ENCODE data around the gene CD93.

CD93 gene, protein sequence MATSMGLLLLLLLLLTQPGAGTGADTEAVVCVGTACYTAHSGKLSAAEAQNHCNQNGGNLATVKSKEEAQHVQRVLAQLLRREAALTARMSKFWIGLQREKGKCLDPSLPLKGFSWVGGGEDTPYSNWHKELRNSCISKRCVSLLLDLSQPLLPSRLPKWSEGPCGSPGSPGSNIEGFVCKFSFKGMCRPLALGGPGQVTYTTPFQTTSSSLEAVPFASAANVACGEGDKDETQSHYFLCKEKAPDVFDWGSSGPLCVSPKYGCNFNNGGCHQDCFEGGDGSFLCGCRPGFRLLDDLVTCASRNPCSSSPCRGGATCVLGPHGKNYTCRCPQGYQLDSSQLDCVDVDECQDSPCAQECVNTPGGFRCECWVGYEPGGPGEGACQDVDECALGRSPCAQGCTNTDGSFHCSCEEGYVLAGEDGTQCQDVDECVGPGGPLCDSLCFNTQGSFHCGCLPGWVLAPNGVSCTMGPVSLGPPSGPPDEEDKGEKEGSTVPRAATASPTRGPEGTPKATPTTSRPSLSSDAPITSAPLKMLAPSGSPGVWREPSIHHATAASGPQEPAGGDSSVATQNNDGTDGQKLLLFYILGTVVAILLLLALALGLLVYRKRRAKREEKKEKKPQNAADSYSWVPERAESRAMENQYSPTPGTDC

DNA sequence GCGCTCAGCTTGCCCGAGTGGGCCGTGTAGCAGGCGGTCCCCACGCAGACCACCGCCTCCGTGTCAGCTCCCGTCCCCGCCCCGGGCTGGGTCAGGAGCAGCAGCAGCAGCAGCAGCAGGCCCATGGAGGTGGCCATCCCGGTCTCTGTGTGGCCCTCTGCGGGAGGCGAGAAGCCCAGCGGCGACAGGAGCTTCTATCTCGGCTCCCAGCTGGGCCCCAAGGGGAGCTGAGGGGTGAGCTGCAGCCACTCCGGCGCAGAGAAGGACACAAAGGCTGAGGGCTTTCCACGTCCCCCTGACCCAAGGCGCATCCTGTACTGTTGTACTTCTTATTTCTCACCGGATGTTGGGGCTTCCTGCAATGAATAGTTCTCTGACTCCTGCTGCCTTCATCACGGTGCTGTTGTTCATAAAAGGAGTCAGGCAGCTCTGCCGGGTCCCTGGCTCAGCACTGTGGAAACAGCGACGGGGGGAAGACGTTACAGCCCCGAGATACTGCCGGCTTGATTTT is at the start of gene CD93:
CD93 (minus strand) TSS at position 269 of the 511 bp plus-strand sequence; CDS start at position 137, 132 bp downstream.
- no peak for DNase-seq (ENCODE audit: low read depth in 1 of 2, low spot score in 1 of 2)

DNA sequence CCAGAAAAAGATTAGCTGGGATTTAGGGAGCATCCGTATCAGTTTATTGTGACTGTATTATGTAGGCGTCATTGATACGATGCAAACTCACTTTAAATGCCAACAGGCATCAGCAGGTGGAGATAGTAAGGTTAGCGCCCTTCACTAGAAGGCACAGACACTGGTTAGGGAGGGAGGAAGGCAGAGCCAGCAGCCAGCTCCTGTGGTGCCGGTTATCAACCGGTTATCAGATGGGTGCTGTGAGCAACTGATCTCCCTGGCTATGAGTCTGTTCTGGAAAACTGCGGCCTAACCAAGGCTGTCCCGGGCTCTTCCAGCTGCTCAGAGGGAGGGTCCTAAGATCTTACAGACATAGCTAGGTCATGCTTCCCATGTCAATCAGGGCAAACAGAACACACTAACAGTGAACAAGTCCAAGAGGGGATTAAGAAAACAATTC is 47.5 kb upstream of the CD93 start:
- DNase-seq (ENCODE audit: low read depth in 1 of 2, low spot score in 1 of 2), result no peak

DNA sequence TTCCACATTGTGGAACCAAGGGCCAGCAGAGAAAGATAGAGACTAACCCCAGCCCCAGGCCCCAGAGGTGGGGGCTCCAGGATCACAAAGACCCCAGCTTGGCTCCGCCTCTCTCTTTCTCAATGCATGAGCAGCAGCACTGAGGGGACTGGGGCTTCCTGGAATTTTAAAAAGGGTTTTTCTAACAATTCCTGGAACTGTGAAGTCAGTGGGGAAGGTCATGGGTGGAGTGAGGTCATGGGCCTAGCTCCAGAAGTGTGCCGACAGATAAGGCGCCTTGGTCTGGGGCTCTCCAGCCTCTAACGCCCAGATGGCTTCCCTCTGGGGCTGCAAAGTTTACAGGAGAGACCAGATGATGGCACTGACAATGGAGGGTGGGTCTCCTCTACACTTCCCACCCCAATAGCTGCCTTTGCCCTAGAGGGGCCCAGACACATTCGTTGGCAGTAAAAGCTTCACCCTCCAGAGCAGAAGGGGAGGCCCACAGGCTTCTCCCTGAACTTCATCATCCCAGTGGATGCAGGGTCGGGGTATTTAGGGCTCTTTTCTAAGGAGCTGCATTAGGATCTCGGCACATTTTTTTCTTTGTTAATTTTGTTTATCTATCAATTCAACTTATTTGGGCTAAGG is 46.9 kb upstream of the CD93 start:
- DNase-seq (ENCODE audit: low read depth in 1 of 2, low spot score in 1 of 2), result no peak

DNA sequence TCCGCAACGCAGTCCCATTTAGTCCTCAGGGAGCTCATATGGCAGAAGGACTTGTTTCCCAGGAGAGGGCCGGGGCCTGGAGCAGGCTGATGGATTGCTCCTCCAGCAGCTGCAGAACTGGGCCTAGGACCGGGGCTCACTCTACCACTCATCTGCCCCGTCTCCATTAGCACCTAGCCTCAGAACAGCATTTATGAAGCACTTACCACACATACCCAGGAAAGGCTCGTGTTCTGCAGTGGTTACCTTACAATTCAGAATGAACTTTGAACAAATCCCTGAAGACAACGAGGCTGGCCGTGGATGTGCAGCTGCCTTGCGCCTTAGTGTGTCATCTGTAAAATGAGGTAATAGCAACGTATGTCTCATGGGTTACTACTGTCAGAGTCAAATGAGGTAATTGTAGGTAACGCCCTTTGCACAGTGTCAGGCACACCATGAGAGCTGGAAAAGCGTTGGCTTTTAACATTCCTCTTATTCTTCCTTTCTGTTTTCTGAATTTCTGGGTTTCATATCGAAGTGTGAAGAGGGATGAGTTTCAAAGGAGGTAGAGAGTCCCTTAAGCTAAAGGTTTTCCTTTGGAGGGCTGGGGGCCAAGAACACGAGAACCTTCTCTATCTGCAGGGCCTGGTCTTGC is 46.3 kb upstream of the CD93 start:
- no peak for DNase-seq (ENCODE audit: low read depth in 1 of 2, low spot score in 1 of 2)

DNA sequence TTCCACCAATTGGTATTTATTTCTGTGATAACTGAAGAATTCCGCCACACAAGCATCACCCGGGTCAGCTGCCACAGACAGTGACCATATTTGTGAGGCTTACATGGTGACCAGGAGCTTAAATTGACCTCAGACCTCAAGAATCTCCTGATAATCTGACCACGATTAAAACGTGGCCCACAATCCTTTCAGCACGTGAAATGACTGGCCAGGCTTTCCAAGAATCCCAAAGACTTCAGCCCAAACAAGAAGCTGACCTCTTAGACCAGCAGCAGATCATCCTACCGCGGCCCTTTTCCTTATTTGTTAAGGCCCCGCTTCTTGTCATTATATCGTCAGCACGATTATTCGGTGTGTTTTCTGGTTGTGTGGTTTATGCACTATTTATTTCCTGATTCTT is 45.6 kb upstream of the CD93 start:
- no peak for DNase-seq (ENCODE audit: low read depth in 1 of 2, low spot score in 1 of 2)

DNA sequence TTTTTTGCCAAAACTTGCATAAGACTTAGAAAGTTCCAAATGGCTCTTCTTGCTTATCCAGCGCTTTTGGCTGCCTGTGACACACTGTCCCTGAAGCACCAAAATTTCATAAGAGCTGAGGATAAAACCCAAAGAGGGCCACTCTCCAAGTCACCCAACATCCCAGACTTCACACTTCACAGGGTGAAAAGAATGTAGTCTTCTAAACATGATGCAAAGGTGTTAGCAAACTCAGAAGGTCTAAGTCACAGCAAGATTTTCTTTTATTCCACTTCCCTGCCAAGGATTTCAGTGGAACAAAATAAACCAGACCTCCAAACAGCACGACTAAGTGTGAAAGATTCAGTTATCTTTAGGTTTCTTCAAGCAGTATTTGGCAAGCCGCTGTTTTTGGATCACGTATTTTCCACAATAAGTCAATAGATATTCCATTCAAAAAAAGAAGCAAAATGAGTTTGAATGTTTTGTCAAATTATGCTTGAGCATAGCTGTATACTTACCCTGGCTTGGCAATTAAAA is 44.6 kb upstream of the CD93 start:
- DNase-seq (ENCODE audit: low read depth in 1 of 2, low spot score in 1 of 2), result no peak

DNA sequence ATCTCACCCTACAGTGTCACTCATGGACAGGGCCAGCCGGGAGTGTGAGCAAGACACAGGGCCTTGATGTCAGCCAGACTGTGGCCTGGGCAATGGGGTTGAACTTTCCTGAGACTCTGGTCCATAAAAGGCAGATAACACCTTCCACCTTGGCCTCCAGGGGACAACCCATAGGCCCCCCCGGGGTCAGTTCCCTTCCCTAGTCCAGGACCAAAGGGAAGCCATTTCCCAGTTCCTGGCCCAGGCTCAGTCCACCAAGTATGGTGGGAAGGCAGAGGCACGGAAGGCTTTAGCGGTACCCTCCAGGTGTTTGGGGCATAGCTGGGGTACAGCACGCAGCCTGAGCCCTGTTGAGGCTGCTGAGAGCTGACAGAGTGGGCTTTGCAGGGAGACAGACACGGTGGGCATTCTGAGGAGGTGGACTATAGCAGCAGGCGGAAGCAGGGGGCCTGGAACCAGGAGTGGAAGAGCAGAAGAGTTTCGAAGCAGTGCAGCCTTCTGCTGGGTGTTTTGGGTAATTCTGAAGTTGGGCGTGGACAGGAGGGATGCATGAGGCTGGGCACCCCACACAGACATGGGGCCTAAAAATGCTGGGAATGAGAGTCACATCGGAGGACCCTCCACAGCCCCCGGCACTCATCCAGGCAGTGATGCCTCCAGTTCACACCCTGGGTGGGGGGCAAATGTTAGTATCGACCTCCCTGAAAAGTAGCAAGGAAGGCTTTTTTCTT is 43.9 kb upstream of the CD93 start:
- DNase-seq (ENCODE audit: low read depth in 1 of 2, low spot score in 1 of 2), result no peak

DNA sequence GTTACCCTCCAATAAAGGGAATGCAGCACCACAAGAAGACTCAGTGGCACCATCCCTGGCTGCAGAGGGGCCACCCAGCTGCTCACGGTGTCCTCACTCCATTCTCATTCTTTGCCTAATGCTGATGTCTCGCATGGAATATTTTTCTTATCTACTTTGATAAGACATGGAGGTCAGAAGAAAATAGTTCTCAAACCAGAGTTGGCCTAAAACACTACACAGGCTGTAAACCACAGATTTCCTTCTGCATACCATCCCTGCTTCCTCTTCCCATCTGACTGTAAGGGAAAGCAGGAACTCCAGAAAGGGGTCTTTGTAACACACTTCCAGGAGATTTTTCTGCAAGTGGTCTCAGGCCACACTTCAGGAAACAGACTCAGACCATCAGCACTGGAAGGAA is 43.1 kb upstream of the CD93 start:
- no peak for DNase-seq (ENCODE audit: low read depth in 1 of 2, low spot score in 1 of 2)

DNA sequence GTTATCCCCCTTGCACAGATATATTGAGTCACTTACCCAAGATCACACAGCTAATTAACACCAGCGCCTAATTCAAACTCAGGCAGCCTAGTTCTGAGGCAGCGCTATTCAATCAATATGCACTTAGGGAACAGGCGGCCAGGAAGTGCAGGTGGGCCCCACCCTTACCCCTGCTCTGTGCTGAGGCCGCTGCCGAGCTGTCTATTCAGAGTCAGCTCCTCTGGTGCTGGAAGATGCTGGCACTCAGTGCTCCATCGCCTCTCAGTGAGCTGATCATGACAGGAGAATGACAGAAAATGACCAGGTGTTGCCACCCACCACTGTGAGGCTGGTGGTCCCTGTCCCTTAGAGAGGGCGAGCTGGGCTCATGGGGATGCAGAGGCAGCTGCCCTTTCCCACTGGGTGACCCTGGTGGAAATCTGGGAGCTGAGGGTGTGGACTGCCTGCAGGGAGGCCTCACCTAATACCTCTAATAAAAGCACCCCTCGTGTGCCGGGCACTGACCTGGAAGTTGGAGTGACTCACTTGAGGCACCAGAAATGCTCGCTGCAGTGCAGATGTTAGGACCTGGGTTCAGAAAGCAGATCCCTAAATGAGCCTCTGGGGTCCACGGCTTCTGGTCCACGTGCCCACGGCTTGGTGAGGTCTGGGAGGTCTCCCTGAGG is 42.5 kb upstream of the CD93 start:
- DNase-seq (ENCODE audit: low read depth in 1 of 2, low spot score in 1 of 2), result no peak

DNA sequence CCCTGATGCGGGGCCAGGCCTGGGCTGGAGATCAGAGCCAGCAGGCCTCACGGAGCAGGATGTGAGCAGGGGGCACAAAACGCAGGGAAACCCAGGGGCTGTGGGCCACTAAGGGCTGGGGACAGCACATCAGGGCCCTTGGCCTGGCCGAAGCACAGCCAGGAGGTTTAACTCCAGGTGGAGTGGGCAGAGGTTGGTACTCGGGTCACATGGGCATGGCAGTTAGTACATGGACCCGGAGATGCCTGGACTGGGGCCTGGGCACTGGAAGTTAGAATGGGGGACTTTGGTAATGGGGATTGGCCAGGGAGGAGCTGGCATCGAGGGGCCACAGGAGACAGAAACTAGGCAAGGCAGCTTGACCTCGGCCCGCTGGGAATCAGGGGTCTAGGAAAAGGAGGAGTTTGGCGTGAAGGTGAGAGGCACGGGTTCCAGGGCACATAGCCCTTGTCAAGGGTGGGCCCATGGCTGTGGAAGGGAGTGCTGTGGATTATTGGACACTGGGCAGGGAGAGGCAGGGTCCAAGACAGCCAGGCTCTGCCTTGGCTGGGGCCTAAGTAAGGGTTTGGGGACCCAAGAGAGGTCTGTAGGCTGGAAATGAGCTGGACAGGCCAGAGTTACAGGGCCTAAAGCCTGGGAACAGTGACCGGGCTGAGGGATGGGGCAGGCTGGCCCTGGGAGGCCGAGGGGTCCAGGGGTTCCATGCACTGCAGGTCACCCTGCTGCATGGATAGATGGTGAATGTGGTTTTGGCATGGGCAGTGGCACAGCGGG is 41.6 kb upstream of the CD93 start:
- DNase-seq (ENCODE audit: low read depth in 1 of 2, low spot score in 1 of 2), result no peak

DNA sequence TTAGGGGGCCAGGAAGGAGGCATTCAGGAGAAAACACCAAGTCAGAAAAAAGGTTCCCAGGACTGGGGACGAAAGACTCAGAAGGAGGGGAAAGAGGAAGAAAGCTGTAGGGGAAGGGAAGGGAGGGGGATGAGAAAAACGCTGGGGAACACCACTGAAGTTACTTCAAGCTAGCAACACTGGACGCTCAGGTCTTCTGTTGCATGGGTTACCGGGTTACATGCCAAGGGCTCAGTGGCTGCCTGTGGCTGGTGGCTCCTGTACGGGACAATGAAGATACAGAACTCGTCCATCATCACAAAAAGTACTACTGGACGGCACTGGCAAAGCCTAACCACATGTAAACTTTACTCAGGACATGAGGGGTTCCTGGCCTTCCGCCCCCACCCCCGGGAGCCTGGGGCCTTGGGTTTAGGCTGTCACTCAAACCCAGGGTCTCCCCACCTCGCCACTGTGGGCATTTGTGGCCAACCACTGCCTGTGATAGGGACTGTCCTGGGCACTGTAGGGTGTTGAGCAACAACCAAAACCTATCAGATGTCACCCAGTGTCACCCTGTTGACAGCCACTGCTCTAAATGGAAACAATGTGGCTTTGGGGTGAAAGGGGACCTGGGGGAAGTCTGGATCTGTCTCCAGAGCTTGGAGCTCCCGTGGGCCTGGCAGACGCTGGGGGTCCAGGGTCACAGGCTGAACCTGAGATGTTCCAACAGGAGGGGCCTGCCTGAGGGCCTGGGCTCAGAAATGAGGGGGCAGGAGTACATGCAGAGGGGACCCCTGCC is 40.3 kb upstream of the CD93 start:
- no peak for DNase-seq (ENCODE audit: low read depth in 1 of 2, low spot score in 1 of 2)

DNA sequence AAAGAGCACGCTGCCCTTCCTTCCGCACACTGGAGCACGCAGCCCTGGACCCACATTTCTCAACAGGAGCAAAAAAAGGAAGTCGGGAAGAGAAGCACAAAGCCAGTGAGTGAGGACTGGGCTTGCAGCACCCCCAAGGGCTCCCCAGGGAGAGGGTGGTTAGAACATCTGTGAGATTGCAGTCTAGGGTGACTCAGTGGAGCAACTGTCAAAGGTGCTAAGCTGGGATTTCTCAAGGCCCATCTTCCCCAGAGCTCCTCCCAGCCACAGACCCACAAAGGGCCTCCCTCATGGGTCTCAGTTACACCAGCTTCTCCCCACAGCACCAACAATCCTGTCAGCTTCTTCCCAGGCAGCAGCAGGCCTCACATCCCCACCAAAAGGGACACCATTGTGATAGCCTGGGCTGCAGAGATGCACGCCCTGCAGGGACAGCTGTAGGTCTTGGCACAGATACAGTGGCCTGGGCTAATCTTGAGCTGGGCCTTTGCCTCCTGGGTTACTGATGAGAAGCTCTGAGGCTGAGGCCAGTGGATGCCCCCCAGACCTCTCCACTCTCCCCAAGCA is 39.6 kb upstream of the CD93 start:
- DNase-seq (ENCODE audit: low read depth in 1 of 2, low spot score in 1 of 2), result no peak

DNA sequence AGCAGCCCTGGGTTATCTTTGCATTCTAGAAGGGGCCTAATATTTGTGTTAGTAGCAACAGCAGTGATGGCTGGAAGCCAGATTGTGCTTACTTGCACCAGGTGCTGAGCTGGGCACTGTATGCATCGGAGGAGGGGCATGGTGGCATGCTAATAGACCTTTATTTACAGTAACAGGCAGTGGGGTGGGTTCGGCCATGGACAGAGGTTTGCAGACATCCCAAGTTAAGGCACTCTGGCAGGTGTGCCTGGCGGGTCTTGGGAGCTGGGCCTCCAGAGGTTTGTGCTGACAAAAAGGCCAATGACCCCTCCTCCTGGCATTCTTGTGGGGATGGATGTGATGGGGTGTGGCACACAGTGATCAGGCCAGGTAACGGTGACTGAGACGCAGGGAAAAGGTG is 39.0 kb upstream of the CD93 start:
- no peak for DNase-seq (ENCODE audit: low read depth in 1 of 2, low spot score in 1 of 2)

DNA sequence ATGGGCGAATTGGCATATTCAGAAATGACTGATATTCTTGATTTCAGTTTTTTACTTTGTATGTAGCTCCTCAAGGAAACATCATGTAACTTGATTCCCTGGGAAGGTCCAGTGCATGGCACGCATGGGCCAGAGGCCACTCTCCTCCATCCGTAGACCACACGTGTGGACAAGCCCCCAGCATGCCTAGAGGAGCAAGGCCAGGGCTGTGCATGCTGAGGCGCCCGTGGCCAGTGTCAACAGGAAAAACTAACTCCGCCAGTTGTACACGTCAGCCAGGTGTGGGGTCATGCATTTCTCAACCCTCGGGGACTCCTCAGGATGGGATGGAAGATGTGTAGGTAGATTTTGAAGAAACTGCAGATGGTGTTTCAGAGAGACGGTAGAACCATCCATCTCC is 37.8 kb upstream of the CD93 start:
- DNase-seq (ENCODE audit: low read depth in 1 of 2, low spot score in 1 of 2), result no peak

DNA sequence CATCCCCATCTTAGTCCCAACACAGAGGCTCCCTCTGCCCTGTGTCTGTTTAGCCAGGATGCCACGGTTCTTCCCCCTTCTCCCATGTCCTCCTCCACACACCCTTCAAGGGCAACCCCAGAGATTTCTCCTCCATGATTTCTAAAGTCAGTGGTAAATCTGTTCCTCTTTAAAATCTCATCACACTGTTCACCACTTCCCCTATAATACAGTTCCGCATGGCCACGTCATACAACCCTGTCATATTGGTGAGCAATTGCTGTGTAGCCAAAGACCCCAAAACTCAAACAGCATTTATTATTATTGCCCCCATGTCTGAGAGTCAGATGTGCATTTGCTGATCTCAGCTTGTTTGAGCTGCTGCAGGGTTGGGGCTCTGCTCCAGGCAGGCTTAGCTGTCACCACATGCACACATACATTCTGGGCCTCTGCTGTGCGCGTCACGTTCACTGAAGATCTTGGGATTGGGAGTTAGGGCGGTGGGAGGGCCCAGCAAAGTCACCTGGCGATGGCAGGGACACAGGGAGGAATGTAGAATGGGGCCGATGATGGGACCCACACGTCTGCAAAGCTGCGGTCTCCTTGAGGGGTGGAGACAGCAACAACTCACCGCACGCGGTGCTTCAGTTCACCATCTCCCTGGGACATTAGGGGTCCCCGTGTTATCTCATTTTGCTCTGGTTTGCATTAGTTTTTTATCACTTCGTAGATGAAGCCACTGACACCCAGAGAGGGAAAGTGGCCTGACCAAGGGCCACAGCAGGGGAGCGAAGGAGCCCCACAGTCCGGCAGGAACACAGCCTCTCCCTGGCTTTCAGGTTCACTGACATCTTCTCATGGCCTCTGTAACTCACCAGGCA is 36.9 kb upstream of the CD93 start:
- DNase-seq (ENCODE audit: low read depth in 1 of 2, low spot score in 1 of 2), result no peak

DNA sequence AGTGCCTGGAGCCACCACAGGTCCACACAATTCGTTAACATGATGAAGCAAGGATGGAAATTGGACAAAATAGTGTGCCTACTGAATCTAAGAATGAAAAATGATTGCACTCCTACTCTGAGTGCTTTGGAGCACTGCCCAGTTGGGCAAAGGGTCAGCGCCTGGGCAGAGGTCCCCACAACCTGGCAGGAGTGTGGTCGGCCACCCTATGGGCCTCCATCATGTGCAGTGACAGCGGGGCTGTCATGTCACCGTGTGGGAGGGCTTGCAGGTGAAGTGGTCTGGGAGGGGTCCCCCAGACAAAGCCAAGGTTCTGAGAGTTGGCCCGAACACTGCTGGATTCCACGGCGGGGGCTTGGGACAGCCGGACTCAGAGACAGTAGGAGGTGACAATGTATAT is 36.2 kb upstream of the CD93 start:
- no peak for DNase-seq (ENCODE audit: low read depth in 1 of 2, low spot score in 1 of 2)

DNA sequence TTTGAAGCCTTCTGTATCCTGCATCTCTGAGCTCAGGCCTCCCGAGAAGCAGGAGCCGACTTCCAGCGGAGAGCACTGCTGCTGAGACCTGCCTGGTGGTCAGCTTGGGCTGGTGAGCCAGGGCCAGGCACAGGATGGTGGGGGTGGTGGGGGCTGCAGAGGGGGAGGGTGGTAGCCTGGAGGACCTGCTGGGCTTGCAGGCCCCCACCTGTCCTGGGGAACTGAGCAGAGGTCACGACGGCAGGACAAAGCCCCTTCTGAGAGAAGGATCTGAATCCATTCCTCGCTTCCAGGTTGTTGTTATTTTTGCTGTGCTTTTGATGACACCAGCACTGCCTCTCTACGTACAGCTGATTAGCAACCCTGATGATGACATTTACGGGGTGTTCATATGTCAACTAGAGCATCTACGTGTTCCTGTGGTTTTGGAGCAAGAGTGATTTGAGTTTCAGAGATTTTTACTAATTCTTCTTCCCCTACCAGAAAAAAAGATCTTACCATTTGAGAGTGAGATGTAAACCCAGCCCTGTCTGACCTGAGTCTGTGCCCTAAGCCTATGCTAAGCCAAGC is 35.7 kb upstream of the CD93 start:
- no peak for DNase-seq (ENCODE audit: low read depth in 1 of 2, low spot score in 1 of 2)

Measured in activated T-helper 1 cell treated with anti-CD3 and anti-CD28 coated beads, Interleukin-2, amount 50 U/mL, for 16 hours (primary cell).